IgD-negative memory B cell (primary cell): ENCODE data around the gene MYCN. TPM values are rescaled to one million over a fixed set of nuclear protein-coding genes. Genes with fewer than 3 reads are reported as not detected.

ENCODE experiments used
- H3K27ac Mint-ChIP-seq, 3 donors: one replicate each; pipeline ENCODE4 v1.8.0; 2020 to 2022; ENCODE audit warnings: mild to moderate bottlenecking in 3 of 3, mixed read lengths in 3 of 3, moderate library complexity in 1 of 3
- H3K27me3 Mint-ChIP-seq: one replicate; pipeline ENCODE4 v1.8.0; 2021; ENCODE audit warnings: mixed read lengths
- H3K36me3 Mint-ChIP-seq: one replicate; pipeline ENCODE4 v1.8.0; 2020; ENCODE audit warnings: mild to moderate bottlenecking, mixed read lengths
- H3K4me1 Mint-ChIP-seq, 3 donors: one replicate each; pipeline ENCODE4 v1.8.0; 2020 to 2022; ENCODE audit warnings: mixed read lengths in 3 of 3, mild to moderate bottlenecking in 1 of 3
- H3K4me3 Mint-ChIP-seq, 4 donors: one replicate each; pipeline ENCODE4 v1.8.0; 2020 to 2022; ENCODE audit warnings: mild to moderate bottlenecking in 4 of 4, mixed read lengths in 4 of 4, moderate library complexity in 3 of 4
- H3K9me3 Mint-ChIP-seq, 3 donors: one replicate each; pipeline ENCODE4 v1.8.0; 2020 to 2021; ENCODE audit warnings: mixed read lengths in 3 of 3, mild to moderate bottlenecking in 1 of 3
- polyA plus RNA-seq: library from polyadenylated mRNA; unstranded; fragments of 300-500 nt; fragmentation: Illumina TruSeq; gene quantifications from one replicate; pipeline ENCODE4 v1.2.3, GENCODE V29; 2021

Gene MYCN
- polyA plus RNA-seq, 1 donor from 2014 or later: not detected

DNA sequence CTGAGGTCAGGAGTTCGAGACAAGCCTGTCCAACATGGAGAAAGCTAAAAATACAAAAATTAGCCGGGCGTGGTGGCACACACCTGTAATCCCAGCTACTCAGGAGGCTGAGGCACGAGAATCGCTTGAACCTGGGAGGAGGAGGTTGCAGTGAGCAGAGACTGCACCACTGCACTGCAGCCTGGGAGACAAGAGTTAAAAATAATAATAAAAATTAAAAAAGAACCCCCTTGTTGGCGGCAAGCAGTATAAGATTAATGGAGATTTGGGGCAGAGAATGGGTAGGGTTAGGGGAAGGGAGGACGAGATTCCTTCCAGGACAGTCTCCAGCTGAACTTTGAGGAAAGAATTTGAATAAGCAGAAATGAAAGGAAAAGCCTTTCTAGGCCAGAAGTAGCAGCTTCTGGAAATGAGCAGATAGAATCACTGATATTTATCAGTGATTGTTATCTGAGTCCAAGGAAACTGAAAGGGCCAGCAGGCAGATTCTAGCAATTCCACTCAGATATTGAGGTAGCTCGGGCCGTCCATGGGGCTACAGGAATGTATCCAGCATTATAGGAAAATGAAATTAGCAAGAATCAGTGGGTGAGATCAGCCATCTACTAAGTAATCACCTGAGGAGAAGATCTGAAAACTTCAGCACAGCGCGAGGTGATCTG, 7.0 kb upstream of the MYCN start:
- Mint-ChIP-seq H3K27me3 (peaks cover 16% of the 10 kb centered on the region), H3K4me3 (no peak overlapping the region), H3K36me3 (peaks cover 1% of the 10 kb centered on the region), H3K9me3 (peaks cover 0 to 2% (median 0%) of the 10 kb centered on the region in 3 donors), H3K4me1 (no peaks in the 10 kb centered on the region), H3K27ac (no peak overlapping the region)

DNA sequence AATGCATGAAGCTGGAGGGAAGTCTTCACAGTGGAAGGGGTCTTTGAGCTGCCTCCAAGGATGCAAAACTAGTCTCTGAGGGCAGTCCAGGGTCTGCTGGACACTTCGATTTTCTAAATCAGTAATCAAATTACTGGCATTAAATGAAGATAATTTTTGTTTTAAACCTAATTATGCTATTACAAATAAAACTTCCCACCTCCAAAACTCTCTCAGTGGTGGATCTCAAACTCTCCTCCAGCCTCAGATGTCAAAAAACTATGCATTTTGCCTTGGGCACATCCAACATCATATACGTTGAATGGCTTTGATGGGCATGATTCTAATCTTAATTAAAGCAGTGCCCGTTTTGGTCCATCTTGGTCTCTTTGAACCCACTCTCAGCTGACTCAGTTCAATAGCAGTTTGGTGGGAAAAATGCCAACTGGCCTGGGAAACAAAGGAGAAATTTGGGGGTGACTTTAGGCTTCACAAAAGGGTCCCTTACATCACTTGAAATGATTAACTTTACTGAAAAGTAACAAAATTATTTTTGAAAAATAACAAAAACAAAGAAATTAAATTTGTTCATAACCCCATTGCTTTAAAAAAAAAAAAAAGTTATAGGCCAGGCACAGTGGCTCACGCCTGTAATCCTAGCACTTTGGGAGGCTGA, 5.9 kb upstream of the MYCN start:
- Mint-ChIP-seq H3K27ac (no peak overlapping the region), H3K36me3 (peaks cover 1% of the 10 kb centered on the region), H3K4me1 (no peaks in the 10 kb centered on the region), H3K27me3 (peaks cover 27% of the 10 kb centered on the region), H3K4me3 (no peak overlapping the region), H3K9me3 (peaks cover 0 to 2% (median 0%) of the 10 kb centered on the region in 3 donors)

DNA sequence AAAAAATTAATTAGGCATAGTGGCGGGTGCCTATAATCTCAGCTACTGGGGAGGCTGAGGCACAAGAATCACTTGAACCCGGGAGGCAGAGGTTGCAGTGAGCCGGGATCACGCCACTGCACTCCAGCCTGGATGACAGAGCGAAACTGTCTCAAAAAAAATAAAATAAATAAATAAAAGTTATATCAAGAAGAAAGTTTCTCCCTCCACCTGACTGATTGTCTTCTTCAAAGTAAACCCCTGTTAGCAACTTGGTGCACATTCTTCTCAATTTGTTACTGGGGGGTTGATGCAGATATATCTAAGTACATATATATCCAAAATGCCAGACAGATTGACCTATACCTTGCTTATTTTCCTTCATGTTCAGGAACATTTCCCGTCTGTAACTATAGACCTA, 5.2 kb upstream of the MYCN start:
- H3K4me1 Mint-ChIP-seq: no peaks in the 10 kb centered on the region
- H3K36me3 Mint-ChIP-seq: peaks cover 1% of the 10 kb centered on the region
- no peak overlapping the region for H3K4me3 Mint-ChIP-seq
- H3K27ac Mint-ChIP-seq: no peak overlapping the region
- H3K27me3 Mint-ChIP-seq: peaks cover 30% of the 10 kb centered on the region
- peaks cover 0 to 2% (median 0%) of the 10 kb centered on the region in 3 donors for H3K9me3 Mint-ChIP-seq

GRCh38 chr2:15935675-15936074, 4.7 kb upstream of the MYCN start:
- H3K27ac Mint-ChIP-seq: no peak overlapping the region
- peaks cover 1% of the 10 kb centered on the region for H3K36me3 Mint-ChIP-seq
- H3K4me1 Mint-ChIP-seq: peaks cover 0 to under 1% (median 0%) of the 10 kb centered on the region in 3 donors
- no peak overlapping the region for H3K4me3 Mint-ChIP-seq
- H3K9me3 Mint-ChIP-seq: peaks cover 0 to 2% (median 0%) of the 10 kb centered on the region in 3 donors
- peaks cover 33% of the 10 kb centered on the region for H3K27me3 Mint-ChIP-seq

- H3K27ac Mint-ChIP-seq: no peak overlapping the region
- H3K36me3 Mint-ChIP-seq: peaks cover 1% of the 10 kb centered on the region
- H3K4me3 Mint-ChIP-seq: no peak overlapping the region
- H3K4me1 Mint-ChIP-seq: peaks cover 0 to 6% (median 3%) of the 10 kb centered on the region in 3 donors
- H3K27me3 Mint-ChIP-seq: peaks cover 39% of the 10 kb centered on the region
- H3K9me3 Mint-ChIP-seq: peaks cover 0 to 2% (median 0%) of the 10 kb centered on the region in 3 donors
Observed at GRCh38 chr2:15936277-15937104, 3.9 kb upstream of the MYCN start.

DNA sequence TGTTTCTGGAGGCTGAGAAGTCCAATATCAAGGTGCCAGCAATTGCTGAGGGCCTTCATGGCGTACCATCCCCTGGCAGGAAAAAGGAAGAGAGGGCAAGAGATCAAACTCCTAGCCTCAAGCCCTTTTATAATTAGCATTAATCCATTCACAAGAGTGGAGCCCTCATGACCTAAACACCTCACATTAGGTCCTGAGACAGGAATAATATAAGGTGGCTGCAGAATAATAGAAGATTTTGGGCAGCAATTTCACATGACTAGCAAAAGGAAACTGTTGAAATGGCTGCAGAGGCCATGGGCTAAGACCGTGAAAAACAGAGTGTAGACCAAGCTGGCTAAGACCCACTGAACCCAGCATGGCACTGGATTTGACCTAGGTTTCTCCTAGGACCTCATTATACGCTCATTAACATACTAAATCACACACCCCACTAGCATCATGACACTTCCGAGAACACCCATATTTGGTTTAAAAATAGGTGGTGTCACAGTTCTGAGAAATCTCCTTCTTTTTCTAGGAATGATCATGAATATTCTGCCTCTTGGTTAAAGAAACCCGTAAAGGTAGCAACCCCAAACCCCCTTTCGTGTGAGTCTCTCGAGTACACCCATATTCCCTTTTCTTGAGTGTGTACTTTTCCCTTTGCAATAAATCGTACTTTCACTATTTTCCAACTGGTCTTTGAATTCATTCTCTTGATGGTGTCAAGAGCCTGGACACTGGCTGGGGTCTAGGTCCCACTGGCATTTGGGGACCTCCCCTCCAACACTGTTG, 3.1 kb upstream of the MYCN start:
- Mint-ChIP-seq H3K4me3 (no peak overlapping the region), H3K9me3 (peaks cover 0 to under 1% (median 0%) of the 10 kb centered on the region in 3 donors), H3K27ac (no peak overlapping the region), H3K27me3 (peaks cover 43% of the 10 kb centered on the region), H3K4me1 (peaks cover 0 to 6% (median 3%) of the 10 kb centered on the region in 3 donors), H3K36me3 (peaks cover 1% of the 10 kb centered on the region)

DNA sequence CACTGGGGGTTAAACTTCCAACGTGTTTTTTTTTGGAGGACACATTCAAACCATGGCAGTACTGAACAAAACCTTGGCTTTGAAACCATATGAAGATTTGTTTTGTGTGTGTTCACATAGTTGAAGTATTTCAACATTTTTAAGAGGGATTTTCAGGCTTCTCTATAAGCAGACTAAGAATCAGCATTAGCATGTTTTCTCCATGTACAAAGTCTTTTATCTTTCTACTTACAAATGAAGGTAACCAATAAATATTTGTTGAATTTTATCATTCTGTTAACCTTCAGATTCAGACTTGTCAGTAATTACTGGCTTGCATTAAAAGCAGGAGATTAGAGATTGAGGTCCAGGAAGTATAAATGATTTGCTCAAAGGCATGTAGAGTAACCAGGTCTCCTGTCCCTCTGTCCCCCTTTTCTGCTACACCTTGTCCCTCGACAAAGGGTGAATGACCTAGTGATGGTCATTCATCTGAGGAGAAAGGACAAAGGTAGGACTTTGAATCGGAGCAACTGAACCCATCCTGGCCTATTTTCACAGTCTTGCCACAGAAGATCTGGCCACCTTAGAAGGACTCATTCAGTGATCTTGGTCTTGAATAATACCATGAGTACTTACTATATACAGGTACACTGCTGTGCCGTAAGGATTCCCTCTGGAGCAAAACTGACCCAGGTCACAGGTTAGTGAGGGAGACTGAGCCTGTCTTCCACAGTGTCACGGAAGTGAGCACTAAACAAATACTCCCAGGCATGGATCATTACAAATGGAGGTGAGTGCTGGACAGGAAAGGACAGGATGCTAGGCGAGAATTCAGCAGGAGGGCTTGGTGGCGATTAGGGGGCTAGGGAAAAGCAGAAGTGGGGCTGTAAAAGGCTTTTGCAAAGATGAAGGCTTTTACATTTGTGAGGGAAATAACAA, 2.2 kb upstream of the MYCN start:
- H3K27me3 Mint-ChIP-seq: peaks cover 48% of the 10 kb centered on the region

GRCh38 chr2:15938803-15939555, 1.4 kb upstream of the MYCN start:
- H3K4me3 Mint-ChIP-seq: peak overlapping the region in 2 of 4 donors; percentile 12 to 44
- H3K36me3 Mint-ChIP-seq: no peaks in the 10 kb centered on the region
- H3K9me3 Mint-ChIP-seq: no peaks in the 10 kb centered on the region
- H3K4me1 Mint-ChIP-seq: peaks cover 0 to 8% (median 3%) of the 10 kb centered on the region in 3 donors
- peaks cover 56% of the 10 kb centered on the region for H3K27me3 Mint-ChIP-seq
- peak overlapping the region in 1 of 3 donors; percentile 69 for H3K27ac Mint-ChIP-seq

More for the DNA sequence above, 2.2 kb upstream of the MYCN start:
- Mint-ChIP-seq H3K36me3 (peaks cover 1% of the 10 kb centered on the region), H3K4me3 (peak overlapping the region in 1 of 4 donors; percentile 67), H3K9me3 (no peaks in the 10 kb centered on the region), H3K27ac (no peak overlapping the region), H3K4me1 (peaks cover 0 to 6% (median 3%) of the 10 kb centered on the region in 3 donors)

GRCh38 chr2:15939556-15939853, 845 bp upstream of the MYCN start:
- Mint-ChIP-seq H3K27me3 (peaks cover 59% of the 10 kb centered on the region), H3K9me3 (no peaks in the 10 kb centered on the region), H3K4me3 (peak overlapping the region in 2 of 4 donors; percentile 12 to 33), H3K4me1 (peaks cover 0 to 8% (median 3%) of the 10 kb centered on the region in 3 donors), H3K36me3 (no peaks in the 10 kb centered on the region), H3K27ac (peak overlapping the region in 1 of 3 donors; percentile 69)

GRCh38 chr2:15940661-15941480, 521 bp downstream of the MYCN start:
- peak overlapping the region in 3 of 4 donors; percentile 52 to 86 (median 86) for H3K4me3 Mint-ChIP-seq
- H3K36me3 Mint-ChIP-seq: no peaks in the 10 kb centered on the region
- peaks cover 0 to 8% (median 3%) of the 10 kb centered on the region in 3 donors for H3K4me1 Mint-ChIP-seq
- H3K27me3 Mint-ChIP-seq: peaks cover 66% of the 10 kb centered on the region
- no peak overlapping the region for H3K27ac Mint-ChIP-seq
- no peaks in the 10 kb centered on the region for H3K9me3 Mint-ChIP-seq

DNA sequence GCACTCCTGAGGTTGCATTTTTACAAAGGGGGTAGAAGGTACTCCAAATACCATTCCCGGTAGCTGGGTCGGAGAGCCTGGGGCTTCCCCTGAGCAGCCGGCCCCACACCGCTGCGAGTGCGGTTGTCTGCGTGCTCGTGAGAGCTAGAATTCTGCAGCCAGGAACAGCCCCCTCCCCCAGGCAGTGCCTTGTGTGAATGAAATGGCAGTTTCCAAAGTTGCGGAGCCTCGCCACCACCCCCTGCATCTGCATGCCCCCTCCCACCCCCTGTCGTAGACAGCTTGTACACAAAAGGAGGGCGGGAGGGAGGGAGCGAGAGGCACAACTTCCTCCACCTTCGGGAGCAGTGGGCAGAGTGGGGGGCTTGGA, 1.1 kb downstream of the MYCN start:
- Mint-ChIP-seq H3K9me3 (no peaks in the 10 kb centered on the region), H3K4me3 (peak overlapping the region in 3 of 4 donors; percentile 52 to 86 (median 86)), H3K36me3 (no peaks in the 10 kb centered on the region), H3K4me1 (peaks cover 0 to 8% (median 3%) of the 10 kb centered on the region in 3 donors), H3K27ac (no peak overlapping the region), H3K27me3 (peaks cover 69% of the 10 kb centered on the region)

GRCh38 chr2:15941871-15942710, 1.7 kb downstream of the MYCN start:
- H3K36me3 Mint-ChIP-seq: no peaks in the 10 kb centered on the region

More at GRCh38 chr2:15941871-15942710, 1.7 kb downstream of the MYCN start:
- peaks cover 67% of the 10 kb centered on the region for H3K27me3 Mint-ChIP-seq
- no peaks in the 10 kb centered on the region for H3K9me3 Mint-ChIP-seq
- no peak overlapping the region for H3K27ac Mint-ChIP-seq
- peak overlapping the region in 2 of 4 donors; percentile 34 to 63 for H3K4me3 Mint-ChIP-seq
- H3K4me1 Mint-ChIP-seq: peaks cover 0 to 8% (median 3%) of the 10 kb centered on the region in 3 donors
